ACC112 (cell line): ENCODE results near the gene B4GALT6.

Experiments used
- H2AFZ ChIP-seq: fragments of 200-600 bp; sonication (generic); one replicate; pipeline ENCODE4 v1.6.0; 2017; ENCODE audit warnings: antibody characterized with exemption, low read length; ENCODE audit not compliant: unreplicated experiment
- H3K27ac ChIP-seq: fragments of 200-600 bp; sonication (generic); 2 replicates; pipeline ENCODE4 v1.5.1; 2014; ENCODE audit warnings: low read depth, mild to moderate bottlenecking, antibody characterized with exemption, low read length, moderate library complexity
- H3K27me3 ChIP-seq: fragments of 200-600 bp; sonication (generic); 2 replicates; pipeline ENCODE4 v1.6.1; 2014; ENCODE audit warnings: mild to moderate bottlenecking, antibody characterized with exemption, low read length, moderate library complexity, mixed read lengths; ENCODE audit not compliant: insufficient read depth
- H3K36me3 ChIP-seq: fragments of 200-600 bp; sonication (generic); 2 replicates; pipeline ENCODE4 v1.6.1; 2016; ENCODE audit warnings: mild to moderate bottlenecking, antibody characterized with exemption, low read length, moderate library complexity, mixed read lengths; ENCODE audit not compliant: insufficient read depth
- H3K4me1 ChIP-seq: fragments of 200-600 bp; sonication (generic); one replicate; pipeline ENCODE4 v1.6.1; 2016; ENCODE audit warnings: low read length, mixed read lengths; ENCODE audit not compliant: insufficient read depth, unreplicated experiment, control insufficient read depth
- H3K4me3 ChIP-seq: fragments of 200-600 bp; sonication (generic); 2 replicates; pipeline ENCODE4 v1.5.1; 2014; ENCODE audit warnings: mild to moderate bottlenecking, low read depth, low read length
- H3K79me2 ChIP-seq: fragments of 200-600 bp; sonication (generic); one replicate; pipeline ENCODE4 v1.6.0; 2016; ENCODE audit warnings: low read length; ENCODE audit not compliant: control insufficient read depth, unreplicated experiment, insufficient read depth

Gene B4GALT6

GRCh38 chr18:31649449-31649848 lies 34.9 kb downstream of the B4GALT6 start:
- Histone ChIP-seq H3K4me3 (no peak overlapping the region), H3K4me1 (peaks cover 7% of the 10 kb centered on the region), H3K79me2 (no peaks in the 10 kb centered on the region), H3K36me3 (no peaks in the 10 kb centered on the region), H3K27ac (no peak overlapping the region), H3K27me3 (no peaks in the 10 kb centered on the region), H2AFZ (no peak overlapping the region)

GRCh38 chr18:31648966-31649429 lies 35.4 kb downstream of the B4GALT6 start:
- no peak overlapping the region for H2AFZ ChIP-seq
- H3K36me3 ChIP-seq: no peaks in the 10 kb centered on the region
- H3K27me3 ChIP-seq: no peaks in the 10 kb centered on the region
- H3K27ac ChIP-seq: no peak overlapping the region
- no peak overlapping the region for H3K4me3 ChIP-seq
- H3K4me1 ChIP-seq: peaks cover 7% of the 10 kb centered on the region
- H3K79me2 ChIP-seq: no peaks in the 10 kb centered on the region

GRCh38 chr18:31648458-31648857 lies 35.9 kb downstream of the B4GALT6 start:
- Histone ChIP-seq H3K36me3 (no peaks in the 10 kb centered on the region), H3K79me2 (no peaks in the 10 kb centered on the region), H3K4me1 (peaks cover 7% of the 10 kb centered on the region), H2AFZ (no peak overlapping the region), H3K27me3 (no peaks in the 10 kb centered on the region), H3K27ac (no peak overlapping the region), H3K4me3 (no peak overlapping the region)

GRCh38 chr18:31647127-31647753 lies 37.1 kb downstream of the B4GALT6 start:
- Histone ChIP-seq H3K36me3 (no peaks in the 10 kb centered on the region), H3K4me3 (no peak overlapping the region), H3K27ac (no peak overlapping the region), H3K79me2 (no peaks in the 10 kb centered on the region), H3K27me3 (no peaks in the 10 kb centered on the region), H3K4me1 (peaks cover 13% of the 10 kb centered on the region), H2AFZ (no peak overlapping the region)

- no peak overlapping the region for H2AFZ ChIP-seq
- H3K4me1 ChIP-seq: peaks cover 13% of the 10 kb centered on the region
- H3K4me3 ChIP-seq: no peak overlapping the region
- H3K36me3 ChIP-seq: no peaks in the 10 kb centered on the region
- no peaks in the 10 kb centered on the region for H3K27me3 ChIP-seq
- H3K79me2 ChIP-seq: no peaks in the 10 kb centered on the region
- H3K27ac ChIP-seq: no peak overlapping the region
These were observed 37.9 kb downstream of the B4GALT6 start for GRCh38 chr18:31646332-31647126.

- no peak overlapping the region for H3K27ac ChIP-seq
- no peak overlapping the region for H2AFZ ChIP-seq
- no peaks in the 10 kb centered on the region for H3K79me2 ChIP-seq
- H3K4me3 ChIP-seq: no peak overlapping the region
- H3K36me3 ChIP-seq: no peaks in the 10 kb centered on the region
- peaks cover 13% of the 10 kb centered on the region for H3K4me1 ChIP-seq
- no peaks in the 10 kb centered on the region for H3K27me3 ChIP-seq
These were observed 39.0 kb downstream of the B4GALT6 start for GRCh38 chr18:31645411-31645810.

GRCh38 chr18:31643003-31643402 lies 41.4 kb downstream of the B4GALT6 start:
- no peaks in the 10 kb centered on the region for H3K79me2 ChIP-seq
- H3K36me3 ChIP-seq: no peaks in the 10 kb centered on the region
- no peaks in the 10 kb centered on the region for H3K27me3 ChIP-seq
- no peak overlapping the region for H3K27ac ChIP-seq
- peaks cover 6% of the 10 kb centered on the region for H3K4me1 ChIP-seq
- H2AFZ ChIP-seq: no peak overlapping the region
- H3K4me3 ChIP-seq: no peak overlapping the region

- H2AFZ ChIP-seq: no peak overlapping the region
- no peak overlapping the region for H3K27ac ChIP-seq
- no peak overlapping the region for H3K4me3 ChIP-seq
- no peaks in the 10 kb centered on the region for H3K79me2 ChIP-seq
- H3K4me1 ChIP-seq: no peaks in the 10 kb centered on the region
- H3K36me3 ChIP-seq: no peaks in the 10 kb centered on the region
- H3K27me3 ChIP-seq: no peaks in the 10 kb centered on the region
These were observed 46.9 kb downstream of the B4GALT6 start for GRCh38 chr18:31637445-31637844.

- Histone ChIP-seq H3K4me1 (no peaks in the 10 kb centered on the region), H2AFZ (no peak overlapping the region), H3K36me3 (no peaks in the 10 kb centered on the region), H3K4me3 (no peak overlapping the region), H3K79me2 (no peaks in the 10 kb centered on the region), H3K27ac (no peak overlapping the region), H3K27me3 (no peaks in the 10 kb centered on the region)
These were observed 48.0 kb downstream of the B4GALT6 start for GRCh38 chr18:31636387-31636786.

GRCh38 chr18:31634331-31634713 lies 50.1 kb downstream of the B4GALT6 start:
- H2AFZ ChIP-seq: no peak overlapping the region

More at GRCh38 chr18:31634331-31634713, 50.1 kb downstream of the B4GALT6 start:
- Histone ChIP-seq H3K36me3 (no peaks in the 10 kb centered on the region), H3K27ac (no peak overlapping the region), H3K79me2 (no peaks in the 10 kb centered on the region), H3K4me3 (no peak overlapping the region), H3K27me3 (no peaks in the 10 kb centered on the region), H3K4me1 (no peaks in the 10 kb centered on the region)
